CD14-positive monocyte (primary cell): ENCODE results near the gene TEX29. TPM values are rescaled to one million over a fixed set of nuclear protein-coding genes. Genes with fewer than 3 reads are reported as not detected.

Source experiments
- DNase-seq, 3 donors: peaks; one replicate each; pipeline ENCODE4 v3.0.0-alpha.2; 2011 to 2022
- H2AFZ ChIP-seq: 2 replicates; pipeline ENCODE4 v1.6.0; 2012; ENCODE audit warnings: mild to moderate bottlenecking, low read depth, low read length, inconsistent platforms; ENCODE audit not compliant: insufficient read depth, poor library complexity, severe bottlenecking
- H3K27ac ChIP-seq, 2 donors: 1 replicate in 1 of 2; 2 replicates in 1 of 2; pipeline ENCODE4 v1.5.1; 2012 to 2013; ENCODE audit warnings: low read length in 2 of 2, control low read depth in 1 of 2, inconsistent platforms in 1 of 2, low read depth in 1 of 2, mild to moderate bottlenecking in 1 of 2
- H3K27me3 ChIP-seq, 2 donors: one replicate each; pipeline versions ENCODE4 v1.6.0 to v1.6.1; 2011 to 2013; ENCODE audit warnings: low read length in 2 of 2; ENCODE audit not compliant: control insufficient read depth in 2 of 2, insufficient read depth in 2 of 2
- H3K36me3 ChIP-seq, 2 donors: replicated peaks in 1 of 2; 1 replicate in 1 of 2; 2 replicates in 1 of 2; pipeline versions ENCODE4 v1.5.1 to v1.6.1; 2012 to 2013; ENCODE audit warnings: low read length in 2 of 2, control low read depth in 1 of 2, inconsistent platforms in 1 of 2, mild to moderate bottlenecking in 1 of 2; ENCODE audit not compliant: insufficient read depth in 2 of 2, control insufficient read depth in 1 of 2
- H3K4me1 ChIP-seq, 2 donors: 1 replicate in 1 of 2; 2 replicates in 1 of 2; pipeline versions ENCODE4 v1.5.1 to v1.6.1; 2012 to 2013; ENCODE audit warnings: low read length in 2 of 2, control low read depth in 1 of 2, inconsistent platforms in 1 of 2, mild to moderate bottlenecking in 1 of 2, moderate library complexity in 1 of 2; ENCODE audit not compliant: insufficient read depth in 2 of 2, control insufficient read depth in 1 of 2
- H3K4me2 ChIP-seq: replicated peaks from 2 replicates; pipeline ENCODE3; 2012; ENCODE audit warnings: low read length, moderate library complexity, mild to moderate bottlenecking; ENCODE audit not compliant: poor library complexity, severe bottlenecking; ENCODE audit errors: extremely low read depth
- H3K4me3 ChIP-seq, 3 experiments: fragments of 200-600 bp in 1 of 3; sonication (generic) in 1 of 3; replicated peaks in 1 of 3; 1 replicate in 2 of 3; 2 replicates in 1 of 3; pipeline ENCODE4 v1.5.1; 2011 to 2013; ENCODE audit warnings: low read length in 3 of 3, mild to moderate bottlenecking in 3 of 3, control low read depth in 2 of 3, low read depth in 2 of 3, inconsistent platforms in 1 of 3, moderate library complexity in 1 of 3
- H3K79me2 ChIP-seq: 2 replicates; pipeline ENCODE4 v1.6.0; 2012; ENCODE audit warnings: mild to moderate bottlenecking, control low read depth, inconsistent platforms, low read length, moderate library complexity; ENCODE audit not compliant: insufficient read depth
- H3K9ac ChIP-seq: 2 replicates; pipeline ENCODE4 v1.6.0; 2017; ENCODE audit warnings: low read length, mild to moderate bottlenecking; ENCODE audit not compliant: insufficient read depth, poor library complexity, severe bottlenecking
- H3K9me3 ChIP-seq, 2 donors: replicated peaks in 1 of 2; 1 replicate in 1 of 2; 2 replicates in 1 of 2; pipeline versions ENCODE4 v1.5.1 to v1.6.1; 2012 to 2013; ENCODE audit warnings: low read length in 2 of 2, control low read depth in 1 of 2; ENCODE audit not compliant: control insufficient read depth in 1 of 2, insufficient read depth in 1 of 2
- H4K20me1 ChIP-seq: 2 replicates; pipeline ENCODE4 v1.6.0; 2012; ENCODE audit warnings: mild to moderate bottlenecking, low read length, control low read depth, moderate library complexity; ENCODE audit not compliant: insufficient read depth
- H3K27ac Mint-ChIP-seq, 7 donors: one replicate each; pipeline ENCODE4 v1.8.0; 2020; ENCODE audit warnings: mild to moderate bottlenecking in 7 of 7, mixed read lengths in 7 of 7, moderate library complexity in 6 of 7, inconsistent platforms in 2 of 7
- H3K27me3 Mint-ChIP-seq, 3 donors: one replicate each; pipeline ENCODE4 v1.8.0; 2021 to 2022; ENCODE audit warnings: low read depth in 3 of 3, mild to moderate bottlenecking in 3 of 3, mixed read lengths in 3 of 3, moderate library complexity in 3 of 3, inconsistent platforms in 1 of 3
- H3K36me3 Mint-ChIP-seq, 2 donors: one replicate each; pipeline ENCODE4 v1.8.0; 2020; ENCODE audit warnings: mixed read lengths in 2 of 2, inconsistent platforms in 1 of 2, mild to moderate bottlenecking in 1 of 2
- H3K4me1 Mint-ChIP-seq: one replicate; pipeline ENCODE4 v1.8.0; 2020; ENCODE audit warnings: mild to moderate bottlenecking, mixed read lengths
- H3K4me3 Mint-ChIP-seq, 2 donors: one replicate each; pipeline ENCODE4 v1.8.0; 2020; ENCODE audit warnings: mild to moderate bottlenecking in 2 of 2, mixed read lengths in 2 of 2, moderate library complexity in 1 of 2
- H3K9me3 Mint-ChIP-seq, 7 donors: one replicate each; pipeline ENCODE4 v1.8.0; 2020 to 2022; ENCODE audit warnings: mixed read lengths in 7 of 7, mild to moderate bottlenecking in 6 of 7, moderate library complexity in 6 of 7, inconsistent platforms in 2 of 7
- CTCF ChIP-seq: fragments of 200-600 bp; IDR thresholded peaks from one replicate; pipeline ENCODE4 v1.8.0; 2022; ENCODE audit warnings: antibody characterized with exemption, mild to moderate bottlenecking
- WGBS: methylation state at CpG from one replicate; pipeline ENCODE4 v1.1.5; 2013; ENCODE audit warnings: missing lambda C conversion rate; ENCODE audit not compliant: insufficient coverage; 5-methylcytosine and 5-hydroxymethylcytosine counted together
- intact Hi-C, 2 donors: fragments of 100-400 bp; cut with micrococcal nuclease; formaldehyde crosslinking; loops; one replicate each; pipeline versions ENCODE4 v1.15.0 to v1.15.1; 2023
- polyA plus RNA-seq, 3 donors: library from polyadenylated mRNA; depleted of rRNA in 1 of 3; unstranded in 2 of 3; stranded (reverse) in 1 of 3; fragments of 300-500 nt in 2 of 3; fragments of >200 nt in 1 of 3; fragmentation: Illumina TruSeq in 2 of 3; gene quantifications; 1 replicate in 2 of 3; 2 replicates in 1 of 3; pipeline ENCODE4 v1.2.3, GENCODE V29; 2012 to 2021

Gene TEX29
- polyA plus RNA-seq, 3 donors: 0.27 to 0.29 TPM; not detected in 1

DNA sequence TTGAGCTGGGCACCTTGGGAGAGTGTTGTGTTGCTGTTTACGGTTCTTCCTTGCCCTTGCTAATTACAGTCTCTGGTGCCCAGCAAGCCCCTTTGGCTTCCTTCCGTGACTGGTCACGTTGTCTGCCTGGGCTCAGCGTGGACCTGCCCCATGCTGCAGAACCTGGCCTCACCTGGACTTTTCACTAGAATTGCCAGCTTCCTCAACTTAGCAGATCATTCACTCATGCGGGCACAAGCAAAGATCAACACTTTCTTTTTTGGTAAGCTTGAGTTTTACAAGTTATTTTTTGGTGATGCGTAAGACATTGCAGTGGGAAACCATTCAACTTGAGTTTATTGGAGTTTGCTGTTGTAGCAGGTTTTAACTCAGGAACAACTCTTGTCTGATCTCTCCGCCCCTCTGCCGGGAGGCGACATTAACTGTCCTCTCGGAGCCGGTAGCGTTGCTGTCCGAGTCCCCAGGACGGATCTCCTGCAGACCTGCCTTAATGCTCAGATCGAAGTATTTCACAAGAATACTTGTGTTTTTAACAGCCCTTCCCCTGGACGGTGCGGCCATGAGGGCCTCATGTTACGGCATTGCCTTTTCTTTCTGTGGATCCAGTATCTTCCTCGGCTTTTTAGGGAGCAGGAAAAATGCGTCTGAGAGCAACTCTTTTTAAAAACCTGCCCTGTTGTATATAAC lies 15.7 kb upstream of the TEX29 start:
- H3K27ac ChIP-seq: no peak overlapping the region
- peaks cover 68 to 73% of the 10 kb centered on the region in 2 donors for H3K36me3 Mint-ChIP-seq
- H3K4me3 Mint-ChIP-seq: no peak overlapping the region
- no peak overlapping the region for H3K4me2 ChIP-seq
- peaks cover 0 to 1% (median 0%) of the 10 kb centered on the region in 3 donors for H3K27me3 Mint-ChIP-seq
- intact Hi-C loops: no loop called here
- H3K27ac Mint-ChIP-seq: peak overlapping the region in 1 of 7 donors; percentile 23
- no peak overlapping the region for H3K9ac ChIP-seq
- no peaks in the 10 kb centered on the region for H3K27me3 ChIP-seq
- no peak for DNase-seq
- H3K4me3 ChIP-seq: no peak overlapping the region
- WGBS: over 99% methylated on average over 17 of the region's 20 CpGs
- TF ChIP-seq CTCF: no peak
- H3K79me2 ChIP-seq: no peaks in the 10 kb centered on the region
- H4K20me1 ChIP-seq: no peaks in the 10 kb centered on the region
- H3K4me1 ChIP-seq: no peaks in the 10 kb centered on the region
- H3K9me3 ChIP-seq: peaks cover 22 to 27% of the 10 kb centered on the region in 2 donors
- H3K4me1 Mint-ChIP-seq: no peaks in the 10 kb centered on the region
- no peak overlapping the region for H2AFZ ChIP-seq
- peaks cover 11 to 27% (median 17%) of the 10 kb centered on the region in 7 donors for H3K9me3 Mint-ChIP-seq
- peaks cover 62 to 81% of the 10 kb centered on the region in 2 donors for H3K36me3 ChIP-seq

DNA sequence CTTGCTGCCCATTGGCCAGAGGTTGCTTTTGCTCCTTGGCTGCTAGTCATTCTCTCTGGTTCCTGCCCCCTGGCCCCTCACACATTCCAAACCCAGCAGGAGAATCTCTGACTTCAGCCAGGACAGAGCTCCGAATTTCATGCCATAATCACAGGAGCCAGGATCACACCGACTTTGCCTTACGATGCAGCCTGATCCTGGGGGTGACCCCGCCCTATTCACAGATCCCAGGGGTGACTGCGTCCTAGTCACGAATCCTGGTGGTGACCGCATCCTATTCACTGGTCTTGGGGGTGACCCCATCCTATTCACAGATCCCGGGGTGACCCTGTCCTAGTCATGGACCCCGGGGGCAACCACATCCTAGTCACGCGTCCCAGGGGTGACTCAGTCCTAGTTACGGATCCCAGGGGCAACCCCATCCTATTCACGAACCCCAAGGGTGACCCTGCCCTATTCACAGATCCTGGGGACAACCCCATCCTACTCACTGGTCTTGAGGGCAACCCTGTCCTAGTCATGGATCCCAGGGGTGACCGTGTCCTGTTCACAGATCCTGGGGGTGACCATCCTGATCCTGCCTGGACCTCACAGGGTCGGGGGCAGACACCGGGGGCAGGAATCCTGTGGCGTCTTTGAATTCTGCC lies 7.4 kb upstream of the TEX29 start:
- WGBS: 98% methylated on average over 16 of the region's 17 CpGs
- intact Hi-C loops: no loop called here
- Histone ChIP-seq H3K4me1 (no peaks in the 10 kb centered on the region), H3K9ac (no peak overlapping the region), H3K36me3 (no peaks in the 10 kb centered on the region), H3K79me2 (no peaks in the 10 kb centered on the region), H2AFZ (no peak overlapping the region), H3K4me3 (no peak overlapping the region), H3K9me3 (peaks cover 43 to 51% of the 10 kb centered on the region in 2 donors), H3K27ac (no peak overlapping the region), H3K27me3 (no peaks in the 10 kb centered on the region), H4K20me1 (no peaks in the 10 kb centered on the region), H3K4me2 (no peak overlapping the region)
- TF ChIP-seq CTCF: no peak
- no peaks in the 10 kb centered on the region for H3K4me1 Mint-ChIP-seq
- peaks cover 29 to 40% (median 37%) of the 10 kb centered on the region in 7 donors for H3K9me3 Mint-ChIP-seq
- no peak for DNase-seq
- H3K4me3 Mint-ChIP-seq: no peak overlapping the region
- no peak overlapping the region for H3K27ac Mint-ChIP-seq
- no peaks in the 10 kb centered on the region for H3K27me3 Mint-ChIP-seq
- H3K36me3 Mint-ChIP-seq: peaks cover 2 to 14% of the 10 kb centered on the region in 2 donors
